Sigmoid colon (tissue), 7 donors: ENCODE measurements around the gene NOL4L. TPM values are rescaled to one million over a fixed set of nuclear protein-coding genes. Genes with fewer than 3 reads are reported as not detected.
"Not testable (repeated sequence)": the region's sequence is repeated elsewhere in the genome, so short reads cannot be mapped to it uniquely, and the experiment has no call there.

Experiments used
- DNase-seq: peaks from one replicate; pipeline ENCODE4 v3.0.0-alpha.2; 2019
- H3K27ac ChIP-seq, 4 donors: fragments of 200-600 bp; sonication (generic); one replicate each; pipeline ENCODE4 v1.5.1; 2016 to 2019; ENCODE audit warnings: mild to moderate bottlenecking in 1 of 4
- H3K27me3 ChIP-seq, 3 donors: fragments of 200-600 bp; sonication (generic); one replicate each; pipeline ENCODE4 v1.5.1; 2019; ENCODE audit warnings: mild to moderate bottlenecking in 1 of 3
- H3K36me3 ChIP-seq, 4 donors: fragments of 200-600 bp; sonication (generic); one replicate each; pipeline ENCODE4 v1.5.1; 2016 to 2019
- H3K4me1 ChIP-seq, 4 donors: fragments of 200-600 bp; sonication (generic); one replicate each; pipeline ENCODE4 v1.5.1; 2017 to 2019
- H3K4me3 ChIP-seq, 4 donors: fragments of 200-600 bp; sonication (generic); one replicate each; pipeline ENCODE4 v1.5.1; 2017 to 2019; ENCODE audit warnings: mild to moderate bottlenecking in 2 of 4, moderate library complexity in 1 of 4
- H3K9me3 ChIP-seq, 4 donors: fragments of 200-600 bp in 3 of 4; sonication (generic) in 3 of 4; one replicate each; pipeline versions ENCODE4 v1.5.1 to v1.6.1; 2013 to 2019
- EP300 ChIP-seq, 4 donors: sonication (generic); formaldehyde crosslinking; IDR thresholded peaks; one replicate each; pipeline ENCODE4 v1.6.1; 2017; ENCODE audit warnings: antibody characterized with exemption in 4 of 4
- POLR2A ChIP-seq, 2 donors: fragments of 450-650 bp; IDR thresholded peaks; one replicate each; pipeline ENCODE4 v1.6.1; 2016; ENCODE audit warnings: antibody characterized with exemption in 2 of 2, mild to moderate bottlenecking in 2 of 2, moderate library complexity in 2 of 2
- POLR2AphosphoS5 ChIP-seq, 4 donors: sonication (generic); formaldehyde crosslinking; IDR thresholded peaks; one replicate each; pipeline ENCODE4 v1.6.1; 2017; ENCODE audit warnings: antibody characterized with exemption in 4 of 4
- WGBS, 2 donors: extraction: QIAGEN DNeasy Blood & Tissue Kit; methylation state at CpG; one replicate each; pipeline ENCODE4 v1.1.7; 2013; 5-methylcytosine and 5-hydroxymethylcytosine counted together
- intact Hi-C: fragments of 100-400 bp; cut with DNase I; formaldehyde crosslinking; loops from one replicate; pipeline ENCODE4 v1.15.1; 2023
- polyA plus RNA-seq, 3 donors: library from polyadenylated mRNA; stranded (reverse); fragments of 200-250 nt; gene quantifications; one replicate each; pipeline ENCODE4 v1.2.3, GENCODE V29; 2013
- total RNA-seq, 4 donors: library from RNA; depleted of rRNA; stranded (reverse); fragments of >200 nt; gene quantifications; one replicate each; pipeline ENCODE4 v1.1.0, GENCODE V29; 2016
- TF ChIP-seq, protein P1 (sequence below), 4 experiments: fragments of 450-650 bp in 3 of 4; fragments of 200-600 bp in 1 of 4; IDR thresholded peaks; one replicate each; pipeline ENCODE4 v1.5.1; 2016 to 2019; ENCODE audit warnings: antibody characterized with exemption in 4 of 4, mild to moderate bottlenecking in 3 of 4, moderate library complexity in 2 of 4
- donor health status: healthy with polysubstance abuse.
- donor health status: Bipolar disorder and iron deficiency.
- donor health status: healthy.

The NOL4L gene
- total and polyA plus RNA-seq, 7 donors, result 9.2 to 34.7 (median 16.8) TPM

DNA sequence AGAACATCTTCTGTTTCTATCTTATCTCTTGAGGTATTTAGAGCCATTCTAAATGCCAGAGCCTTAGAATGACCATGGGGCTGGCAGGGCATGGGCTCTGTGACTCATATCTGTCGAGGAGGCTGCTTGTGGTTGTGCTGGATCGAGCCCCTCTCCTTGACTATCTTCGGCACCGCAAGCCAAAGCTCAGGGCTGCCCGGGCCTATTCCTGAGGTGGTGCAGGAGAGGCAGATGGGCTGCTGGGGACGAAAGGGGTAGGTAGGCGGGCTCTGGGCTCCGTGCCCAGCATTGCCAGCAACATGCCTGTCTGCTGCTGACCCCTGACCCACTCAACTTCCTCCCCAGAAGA, 89.9 kb downstream of the NOL4L start:
- Histone ChIP-seq H3K4me1 (no peaks in the 10 kb centered on the region), H3K36me3 (no peaks in the 10 kb centered on the region), H3K27ac (no peak overlapping the region), H3K27me3 (no peaks in the 10 kb centered on the region), H3K4me3 (no peak overlapping the region), H3K9me3 (no peaks in the 10 kb centered on the region)
- intact Hi-C loops, result no loop called here
- TF ChIP-seq EP300 (IDR thresholded peaks at IDR 0.05) (no peak), POLR2AphosphoS5 (IDR thresholded peaks at IDR 0.05) (no peak)
- 88 to 89% methylated on average over 8 of the region's 8 CpGs for WGBS, 2 donors
- peak; percentile 57 for DNase-seq

DNA sequence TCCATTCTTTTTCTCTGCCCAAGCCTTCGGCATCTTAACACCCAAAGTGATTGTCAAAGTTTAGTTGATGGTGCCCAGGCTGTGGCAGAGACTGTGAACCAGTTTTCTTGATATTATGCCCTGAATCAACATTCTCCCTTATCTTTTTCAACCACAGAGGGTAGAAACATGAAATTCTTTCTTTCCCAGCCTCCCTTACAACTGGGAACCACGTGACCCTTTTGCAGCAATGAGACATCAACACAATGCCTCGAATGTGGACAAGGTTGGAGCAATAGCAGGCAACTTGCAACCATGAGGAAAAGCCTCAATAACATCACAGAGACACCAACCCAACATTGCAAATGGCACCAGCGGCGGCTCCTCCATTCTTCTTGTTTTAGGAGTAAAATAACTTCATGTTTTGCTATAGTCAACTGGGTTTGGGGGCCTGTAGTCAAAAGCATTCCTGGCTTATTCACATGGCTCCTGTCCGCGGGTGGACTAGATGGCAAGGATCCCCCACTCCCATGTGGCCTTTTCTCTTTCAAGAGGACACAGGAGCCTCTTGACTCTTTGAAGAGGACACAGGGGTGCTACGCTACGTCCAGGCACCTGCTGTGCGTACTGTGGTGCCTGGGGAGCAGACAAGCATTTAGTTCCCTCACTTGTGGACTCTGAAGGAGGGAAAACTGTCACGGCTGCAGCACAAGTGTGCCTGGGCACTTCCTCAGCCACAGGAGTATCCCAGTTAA, 90.5 kb downstream of the NOL4L start:
- no peaks in the 10 kb centered on the region for H3K36me3 ChIP-seq
- H3K4me3 ChIP-seq, result no peak overlapping the region
- DNase-seq, result peak; percentile 21
- no peaks in the 10 kb centered on the region for H3K9me3 ChIP-seq
- 89 to 93% methylated on average over 11 of the region's 11 CpGs for WGBS, 2 donors
- no peaks in the 10 kb centered on the region for H3K4me1 ChIP-seq
- H3K27ac ChIP-seq, result no peak overlapping the region
- no peaks in the 10 kb centered on the region for H3K27me3 ChIP-seq
- intact Hi-C loops, result no loop called here
- TF ChIP-seq POLR2AphosphoS5 (IDR thresholded peaks at IDR 0.05) (no peak), POLR2A (IDR thresholded peaks at IDR 0.05) (no peak), EP300 (IDR thresholded peaks at IDR 0.05) (no peak)
- TF ChIP-seq, protein P1, sequence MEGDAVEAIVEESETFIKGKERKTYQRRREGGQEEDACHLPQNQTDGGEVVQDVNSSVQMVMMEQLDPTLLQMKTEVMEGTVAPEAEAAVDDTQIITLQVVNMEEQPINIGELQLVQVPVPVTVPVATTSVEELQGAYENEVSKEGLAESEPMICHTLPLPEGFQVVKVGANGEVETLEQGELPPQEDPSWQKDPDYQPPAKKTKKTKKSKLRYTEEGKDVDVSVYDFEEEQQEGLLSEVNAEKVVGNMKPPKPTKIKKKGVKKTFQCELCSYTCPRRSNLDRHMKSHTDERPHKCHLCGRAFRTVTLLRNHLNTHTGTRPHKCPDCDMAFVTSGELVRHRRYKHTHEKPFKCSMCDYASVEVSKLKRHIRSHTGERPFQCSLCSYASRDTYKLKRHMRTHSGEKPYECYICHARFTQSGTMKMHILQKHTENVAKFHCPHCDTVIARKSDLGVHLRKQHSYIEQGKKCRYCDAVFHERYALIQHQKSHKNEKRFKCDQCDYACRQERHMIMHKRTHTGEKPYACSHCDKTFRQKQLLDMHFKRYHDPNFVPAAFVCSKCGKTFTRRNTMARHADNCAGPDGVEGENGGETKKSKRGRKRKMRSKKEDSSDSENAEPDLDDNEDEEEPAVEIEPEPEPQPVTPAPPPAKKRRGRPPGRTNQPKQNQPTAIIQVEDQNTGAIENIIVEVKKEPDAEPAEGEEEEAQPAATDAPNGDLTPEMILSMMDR (IDR thresholded peaks at IDR 0.05), result no peak

DNA sequence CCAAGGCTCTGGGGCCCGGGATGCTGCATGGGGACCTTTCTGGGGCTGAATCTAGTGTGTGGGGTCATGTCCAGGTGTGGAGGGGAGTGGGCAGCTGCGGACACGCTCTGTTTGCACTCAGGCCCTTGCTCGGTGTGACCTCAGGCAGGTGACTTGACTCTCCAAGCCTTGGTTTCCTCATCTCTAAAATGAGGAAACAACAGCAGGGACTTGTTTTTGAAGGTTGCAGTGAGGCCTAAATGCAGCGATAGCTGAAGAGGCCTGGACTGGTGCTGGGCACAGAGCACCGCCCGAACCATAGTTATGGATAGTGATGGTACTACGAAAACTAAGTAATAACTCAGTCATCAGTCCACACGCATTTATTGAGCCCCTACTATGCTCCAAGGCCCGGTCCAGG, 91.8 kb downstream of the NOL4L start:
- WGBS, 2 donors, result 91 to 95% methylated on average over 10 of the region's 10 CpGs

DNA sequence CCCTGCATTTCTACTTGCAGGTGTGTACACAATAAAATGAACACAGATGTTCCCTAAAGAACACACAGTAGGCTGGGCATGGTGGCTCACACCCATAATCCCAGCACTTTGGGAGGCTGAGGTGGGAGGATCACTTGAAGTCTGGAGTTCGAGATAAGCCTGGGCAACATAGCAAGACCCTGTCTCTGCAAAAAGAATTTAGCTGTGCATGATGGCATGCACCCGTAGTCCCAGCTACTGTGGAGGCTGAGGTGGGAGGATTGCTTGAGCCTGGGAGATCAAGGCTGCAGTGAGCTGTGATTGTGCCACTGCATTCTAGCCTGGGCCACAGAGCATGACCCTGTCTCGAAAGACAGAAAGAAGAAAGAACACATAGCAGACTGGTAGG, 93.4 kb downstream of the NOL4L start:
- H3K27ac ChIP-seq, H3K4me1 ChIP-seq, H3K9me3 ChIP-seq, H3K4me3 ChIP-seq, H3K27me3 ChIP-seq, H3K36me3 ChIP-seq, intact Hi-C loops: not testable (repeated sequence)
- WGBS, 2 donors, result 93% methylated on average over 3 of the region's 3 CpGs
- DNase-seq, result peak; percentile 22

More for the DNA sequence above, 91.8 kb downstream of the NOL4L start:
- intact Hi-C loops, result no loop called here
- TF ChIP-seq, protein P1 (IDR thresholded peaks at IDR 0.05), result no peak
- TF ChIP-seq POLR2AphosphoS5 (IDR thresholded peaks at IDR 0.05), result no peak
- no peak for TF ChIP-seq POLR2A (IDR thresholded peaks at IDR 0.05)
- no peak for TF ChIP-seq EP300 (IDR thresholded peaks at IDR 0.05)
- H3K27me3 ChIP-seq, result no peaks in the 10 kb centered on the region
- no peaks in the 10 kb centered on the region for H3K36me3 ChIP-seq
- H3K27ac ChIP-seq, result no peak overlapping the region
- H3K9me3 ChIP-seq, result no peaks in the 10 kb centered on the region
- no peaks in the 10 kb centered on the region for H3K4me1 ChIP-seq
- no peak overlapping the region for H3K4me3 ChIP-seq
- peak; percentile 41 for DNase-seq

DNA sequence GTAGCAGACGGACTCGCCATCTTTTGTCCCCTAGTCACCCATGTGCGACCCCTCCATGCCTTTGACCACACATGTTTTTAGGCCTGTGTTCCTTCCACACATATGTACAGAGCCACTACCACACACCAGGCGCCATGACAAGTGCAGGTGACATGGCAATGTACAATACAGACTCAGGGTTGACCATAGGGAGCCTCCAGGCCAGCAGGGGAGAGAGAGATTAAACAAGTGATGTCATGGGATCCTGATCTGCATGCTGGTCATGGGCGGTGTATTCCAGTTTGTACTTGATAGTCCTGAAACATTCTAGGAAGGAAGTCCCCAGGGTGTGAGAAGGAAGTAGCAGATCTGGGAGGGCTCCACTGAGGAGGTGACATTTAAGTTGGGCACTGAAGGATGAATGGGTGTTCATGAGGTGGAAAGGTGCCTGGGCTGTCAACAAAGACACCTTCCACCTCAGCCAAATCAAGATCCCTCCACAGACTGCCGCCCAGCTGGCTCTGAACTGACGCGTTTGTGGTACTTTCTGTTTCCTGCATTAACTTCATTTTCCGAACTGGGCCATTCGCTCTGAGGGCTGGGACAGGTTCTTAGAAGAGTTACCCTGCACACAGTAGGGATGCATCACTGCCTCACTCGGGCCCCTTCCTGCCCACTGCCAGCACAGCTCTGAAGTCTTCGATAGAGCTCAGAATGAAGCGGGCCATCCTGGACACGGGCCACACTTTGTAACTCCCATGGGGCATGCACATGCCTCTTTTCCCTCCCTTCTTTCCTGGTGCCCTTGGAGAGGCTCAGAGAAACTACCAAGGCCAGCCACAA, 94.0 kb downstream of the NOL4L start:
- Histone ChIP-seq H3K9me3 (no peaks in the 10 kb centered on the region), H3K27me3 (no peaks in the 10 kb centered on the region), H3K27ac (no peak overlapping the region), H3K4me3 (no peak overlapping the region), H3K4me1 (no peaks in the 10 kb centered on the region), H3K36me3 (no peaks in the 10 kb centered on the region)
- WGBS, 2 donors, result 92 to 94% methylated on average over 14 of the region's 14 CpGs
- TF ChIP-seq POLR2A (IDR thresholded peaks at IDR 0.05), result no peak
- intact Hi-C loops, result no loop called here
- DNase-seq, result peak; percentile 42

DNA sequence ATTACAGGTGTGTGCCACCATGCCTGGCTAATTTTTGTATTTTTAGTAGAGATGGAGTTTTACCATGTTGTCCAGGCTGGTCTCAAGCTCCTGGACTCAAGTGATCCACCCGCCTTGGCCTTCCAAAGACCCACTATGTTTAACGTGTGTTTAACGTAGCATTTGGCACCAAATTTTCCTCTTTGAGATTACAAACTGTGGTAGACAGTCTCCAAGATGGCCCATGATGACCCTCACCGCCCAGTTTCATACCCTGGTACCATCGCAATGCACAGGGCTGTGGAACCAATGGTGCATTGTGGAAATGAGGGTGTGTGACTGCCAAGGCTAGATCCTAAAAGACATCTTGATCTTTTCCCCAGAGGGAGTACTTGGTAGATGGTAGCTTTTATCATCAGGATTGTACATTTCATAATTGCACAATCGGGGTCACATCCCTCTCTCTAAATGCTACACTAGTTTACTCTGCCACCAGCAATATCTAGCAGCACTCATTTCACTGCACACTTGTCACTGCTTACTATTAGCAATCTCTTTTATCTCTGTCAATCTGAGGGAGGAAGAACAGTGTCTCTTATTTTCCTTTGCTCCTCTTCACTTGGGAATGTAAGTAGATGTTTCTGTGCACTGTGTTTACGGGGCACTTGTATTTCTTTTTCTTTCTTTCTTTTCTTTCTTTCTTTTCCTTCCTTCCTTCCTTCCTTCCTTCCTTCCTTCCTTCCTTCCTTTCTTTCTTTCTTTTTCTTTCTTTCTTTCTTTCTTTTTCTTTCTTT, 96.9 kb downstream of the NOL4L start:
- TF ChIP-seq POLR2AphosphoS5 (IDR thresholded peaks at IDR 0.05) (no peak), EP300 (IDR thresholded peaks at IDR 0.05) (no peak), POLR2A (IDR thresholded peaks at IDR 0.05) (no peak)
- TF ChIP-seq, protein P1 (IDR thresholded peaks at IDR 0.05), result no peak
- intact Hi-C loops, result no loop called here
- H3K27me3 ChIP-seq, result no peaks in the 10 kb centered on the region

More for the DNA sequence above, 96.9 kb downstream of the NOL4L start:
- WGBS, 2 donors, result 97% methylated on average over 7 of the region's 7 CpGs
- H3K4me1 ChIP-seq, result peaks cover 0 to 15% (median 5%) of the 10 kb centered on the region in 4 donors
- H3K36me3 ChIP-seq, result no peaks in the 10 kb centered on the region
- H3K9me3 ChIP-seq, result no peaks in the 10 kb centered on the region
- H3K27ac ChIP-seq, result no peak overlapping the region
- no peak overlapping the region for H3K4me3 ChIP-seq
- peak; percentile 14 for DNase-seq
